ENCODE data around the gene APEX1.

The APEX1 gene

GRCh38 chr14:20485900-20486299 lies 30.9 kb downstream of the APEX1 start:
- H3K9ac ChIP-seq (ENCODE audit: low read length): no peak overlapping the region
- no peaks in the 10 kb centered on the region for H3K9me3 ChIP-seq (ENCODE audit: insufficient read depth, low read length)
- H3K4me3 ChIP-seq (ENCODE audit: low read length): no peak overlapping the region
- peaks cover 13% of the 10 kb centered on the region for H3K4me1 ChIP-seq (ENCODE audit: low read length)
- TF ChIP-seq CTCF (IDR thresholded peaks at IDR 0.05; ENCODE audit: low read depth, low read length): no peak
- no peak for TF ChIP-seq EZH2phosphoT487 (IDR thresholded peaks at IDR 0.05; ENCODE audit: low read depth)
- no peaks in the 10 kb centered on the region for H3K79me2 ChIP-seq (ENCODE audit: low read length)
- H3K4me2 ChIP-seq (ENCODE audit: low read length): no peak overlapping the region
- no peak overlapping the region for H2AFZ ChIP-seq (ENCODE audit: low read depth, low read length)
- H4K20me1 ChIP-seq (ENCODE audit: insufficient read depth, low read length): no peaks in the 10 kb centered on the region
- H3K27me3 ChIP-seq (ENCODE audit: low read depth, low read length): 0 out of 2 replicates have a peak, but pooled peaks cover 5% of the 10 kb centered on the region
- no peaks in the 10 kb centered on the region for H3K36me3 ChIP-seq (replicated peaks; ENCODE audit: low read depth, low read length)
- H3K27ac ChIP-seq (ENCODE audit: low read length): no peak overlapping the region

- Histone ChIP-seq H3K4me3 (ENCODE audit: low read length) (no peak overlapping the region), H3K79me2 (ENCODE audit: low read length) (no peaks in the 10 kb centered on the region), H3K27ac (ENCODE audit: low read length) (no peak overlapping the region), H2AFZ (ENCODE audit: low read depth, low read length) (no peak overlapping the region), H3K4me1 (ENCODE audit: low read length) (peaks cover 22% of the 10 kb centered on the region), H4K20me1 (ENCODE audit: insufficient read depth, low read length) (no peaks in the 10 kb centered on the region), H3K9ac (ENCODE audit: low read length) (no peak overlapping the region), H3K27me3 (ENCODE audit: low read depth, low read length) (0 out of 2 replicates have a peak, but pooled peaks cover 5% of the 10 kb centered on the region), H3K36me3 (replicated peaks; ENCODE audit: low read depth, low read length) (no peaks in the 10 kb centered on the region), H3K4me2 (ENCODE audit: low read length) (no peak overlapping the region), H3K9me3 (ENCODE audit: insufficient read depth, low read length) (no peaks in the 10 kb centered on the region)
- no peak for TF ChIP-seq CTCF (IDR thresholded peaks at IDR 0.05; ENCODE audit: low read depth, low read length)
- no peak for TF ChIP-seq EZH2phosphoT487 (IDR thresholded peaks at IDR 0.05; ENCODE audit: low read depth)
Observed at GRCh38 chr14:20486684-20487395, 31.8 kb downstream of the APEX1 start.

DNA sequence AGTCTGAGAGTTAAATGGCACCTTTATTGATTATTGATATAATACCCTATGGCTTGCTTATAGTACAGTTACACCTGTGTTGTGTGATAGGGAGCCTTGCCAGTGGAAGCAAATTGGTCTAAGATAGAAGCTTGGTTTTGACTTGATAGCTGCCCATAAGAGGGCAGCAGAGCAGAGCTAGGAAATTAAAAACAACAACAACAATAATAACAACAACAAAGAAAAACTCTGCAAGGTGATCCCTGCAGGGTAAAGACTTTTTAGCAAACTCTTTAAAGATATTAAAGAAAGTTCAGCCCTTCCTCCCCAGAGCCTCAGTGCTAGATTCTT lies 32.3 kb downstream of the APEX1 start:
- Histone ChIP-seq H3K27me3 (ENCODE audit: low read depth, low read length) (0 out of 2 replicates have a peak, but pooled peaks cover 5% of the 10 kb centered on the region), H3K36me3 (replicated peaks; ENCODE audit: low read depth, low read length) (no peaks in the 10 kb centered on the region), H3K4me1 (ENCODE audit: low read length) (peaks cover 27% of the 10 kb centered on the region), H3K9ac (ENCODE audit: low read length) (no peak overlapping the region), H3K27ac (ENCODE audit: low read length) (no peak overlapping the region), H2AFZ (ENCODE audit: low read depth, low read length) (no peak overlapping the region), H3K9me3 (ENCODE audit: insufficient read depth, low read length) (no peaks in the 10 kb centered on the region), H4K20me1 (ENCODE audit: insufficient read depth, low read length) (no peaks in the 10 kb centered on the region), H3K4me2 (ENCODE audit: low read length) (no peak overlapping the region), H3K79me2 (ENCODE audit: low read length) (no peaks in the 10 kb centered on the region), H3K4me3 (ENCODE audit: low read length) (no peak overlapping the region)
- TF ChIP-seq CTCF (IDR thresholded peaks at IDR 0.05; ENCODE audit: low read depth, low read length): peak; percentile 27; the same call in 1 of the 2 replicates
- TF ChIP-seq EZH2phosphoT487 (IDR thresholded peaks at IDR 0.05; ENCODE audit: low read depth): no peak

DNA sequence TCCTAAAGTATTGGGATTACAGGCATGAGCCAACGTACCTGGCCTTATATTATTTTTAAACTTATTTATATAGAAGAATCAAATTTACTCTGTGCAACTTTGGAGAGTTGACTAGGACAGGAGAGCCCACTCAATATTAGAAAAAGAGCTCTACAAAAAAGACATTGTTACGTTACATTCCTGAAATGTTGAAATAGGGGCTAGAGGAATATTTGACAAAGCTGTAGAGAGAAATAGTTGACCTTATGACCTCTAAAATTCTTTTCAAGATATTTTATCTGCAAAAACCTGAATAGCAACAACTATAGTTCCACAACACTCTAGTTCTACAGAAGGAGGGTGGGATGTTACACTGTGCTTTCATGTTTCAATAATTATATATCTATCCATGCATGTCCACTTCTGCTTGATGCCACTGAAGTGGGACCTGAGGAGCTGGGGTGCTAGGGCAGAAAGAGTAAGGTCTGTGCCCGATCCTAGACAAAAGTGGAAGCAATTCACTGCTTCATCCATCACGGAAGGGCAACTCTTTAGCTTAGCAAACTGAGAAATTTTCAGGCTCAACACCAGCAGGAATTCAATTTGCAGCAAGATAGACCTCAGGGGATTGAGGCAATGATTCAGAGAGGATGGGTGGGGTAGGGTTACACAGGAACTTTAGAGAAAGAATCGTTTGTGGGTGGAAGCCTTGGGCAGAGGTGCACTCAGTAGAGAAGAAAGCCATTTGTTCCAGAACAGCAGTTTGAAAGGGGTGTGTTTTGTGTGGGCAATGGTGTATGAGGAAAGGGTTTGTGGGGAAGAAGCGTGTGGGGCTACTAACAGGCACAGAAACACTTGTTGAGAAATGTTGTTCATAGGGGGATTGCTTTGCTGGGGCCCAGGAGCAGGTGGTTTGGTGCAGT lies 34.3 kb downstream of the APEX1 start:
- H3K4me2 ChIP-seq (ENCODE audit: low read length): no peak overlapping the region

More for the DNA sequence above, 34.3 kb downstream of the APEX1 start:
- Histone ChIP-seq H3K9ac (ENCODE audit: low read length) (no peak overlapping the region), H2AFZ (ENCODE audit: low read depth, low read length) (no peak overlapping the region), H4K20me1 (ENCODE audit: insufficient read depth, low read length) (no peaks in the 10 kb centered on the region), H3K79me2 (ENCODE audit: low read length) (no peaks in the 10 kb centered on the region), H3K4me3 (ENCODE audit: low read length) (no peak overlapping the region), H3K36me3 (replicated peaks; ENCODE audit: low read depth, low read length) (no peaks in the 10 kb centered on the region), H3K4me1 (ENCODE audit: low read length) (peaks cover 42% of the 10 kb centered on the region), H3K27me3 (ENCODE audit: low read depth, low read length) (0 out of 2 replicates have a peak, but pooled peaks cover 5% of the 10 kb centered on the region), H3K27ac (ENCODE audit: low read length) (no peak overlapping the region), H3K9me3 (ENCODE audit: insufficient read depth, low read length) (no peaks in the 10 kb centered on the region)
- TF ChIP-seq CTCF (IDR thresholded peaks at IDR 0.05; ENCODE audit: low read depth, low read length) (no peak), EZH2phosphoT487 (IDR thresholded peaks at IDR 0.05; ENCODE audit: low read depth) (no peak)
